ENCODE measurements around the gene SUGT1. TPM values are rescaled to one million over a fixed set of nuclear protein-coding genes. Genes with fewer than 3 reads are reported as not detected.

Gene SUGT1
- total RNA-seq, 1 donor from 2014 or later = 48.4 TPM

GRCh38 chr13:52725302-52725701 is 72.7 kb downstream of the SUGT1 start:
- no peaks in the 10 kb centered on the region for H3K9me3 Mint-ChIP-seq (ENCODE audit: unreplicated experiment)
- H3K27ac Mint-ChIP-seq (ENCODE audit: unreplicated experiment) = no peak overlapping the region
- H3K4me1 Mint-ChIP-seq (ENCODE audit: unreplicated experiment) = no peaks in the 10 kb centered on the region
- no peaks in the 10 kb centered on the region for H3K36me3 Mint-ChIP-seq (ENCODE audit: unreplicated experiment)
- TF ChIP-seq, protein P1, sequence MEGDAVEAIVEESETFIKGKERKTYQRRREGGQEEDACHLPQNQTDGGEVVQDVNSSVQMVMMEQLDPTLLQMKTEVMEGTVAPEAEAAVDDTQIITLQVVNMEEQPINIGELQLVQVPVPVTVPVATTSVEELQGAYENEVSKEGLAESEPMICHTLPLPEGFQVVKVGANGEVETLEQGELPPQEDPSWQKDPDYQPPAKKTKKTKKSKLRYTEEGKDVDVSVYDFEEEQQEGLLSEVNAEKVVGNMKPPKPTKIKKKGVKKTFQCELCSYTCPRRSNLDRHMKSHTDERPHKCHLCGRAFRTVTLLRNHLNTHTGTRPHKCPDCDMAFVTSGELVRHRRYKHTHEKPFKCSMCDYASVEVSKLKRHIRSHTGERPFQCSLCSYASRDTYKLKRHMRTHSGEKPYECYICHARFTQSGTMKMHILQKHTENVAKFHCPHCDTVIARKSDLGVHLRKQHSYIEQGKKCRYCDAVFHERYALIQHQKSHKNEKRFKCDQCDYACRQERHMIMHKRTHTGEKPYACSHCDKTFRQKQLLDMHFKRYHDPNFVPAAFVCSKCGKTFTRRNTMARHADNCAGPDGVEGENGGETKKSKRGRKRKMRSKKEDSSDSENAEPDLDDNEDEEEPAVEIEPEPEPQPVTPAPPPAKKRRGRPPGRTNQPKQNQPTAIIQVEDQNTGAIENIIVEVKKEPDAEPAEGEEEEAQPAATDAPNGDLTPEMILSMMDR (IDR thresholded peaks at IDR 0.05) = no peak
- H3K27me3 Mint-ChIP-seq (ENCODE audit: unreplicated experiment) = no peaks in the 10 kb centered on the region
- H3K4me3 Mint-ChIP-seq (ENCODE audit: unreplicated experiment) = no peak overlapping the region
- DNase-seq (ENCODE audit: extremely low spot score, unreplicated experiment) = no peak

GRCh38 chr13:52726258-52726657 is 73.6 kb downstream of the SUGT1 start:
- TF ChIP-seq, protein P1 (IDR thresholded peaks at IDR 0.05) = no peak

GRCh38 chr13:52734075-52734623 is 81.5 kb downstream of the SUGT1 start:
- H3K9me3 Mint-ChIP-seq (ENCODE audit: unreplicated experiment) = no peaks in the 10 kb centered on the region
- no peak overlapping the region for H3K27ac Mint-ChIP-seq (ENCODE audit: unreplicated experiment)
- H3K27me3 Mint-ChIP-seq (ENCODE audit: unreplicated experiment) = peaks cover 11% of the 10 kb centered on the region
- no peak overlapping the region for H3K4me3 Mint-ChIP-seq (ENCODE audit: unreplicated experiment)
- no peaks in the 10 kb centered on the region for H3K4me1 Mint-ChIP-seq (ENCODE audit: unreplicated experiment)
- no peaks in the 10 kb centered on the region for H3K36me3 Mint-ChIP-seq (ENCODE audit: unreplicated experiment)
- TF ChIP-seq, protein P1 (IDR thresholded peaks at IDR 0.05) = no peak
- no peak for DNase-seq (ENCODE audit: extremely low spot score, unreplicated experiment)

More at GRCh38 chr13:52726258-52726657, 73.6 kb downstream of the SUGT1 start:
- H3K4me3 Mint-ChIP-seq (ENCODE audit: unreplicated experiment) = no peak overlapping the region
- H3K9me3 Mint-ChIP-seq (ENCODE audit: unreplicated experiment) = no peaks in the 10 kb centered on the region
- no peaks in the 10 kb centered on the region for H3K4me1 Mint-ChIP-seq (ENCODE audit: unreplicated experiment)
- H3K27me3 Mint-ChIP-seq (ENCODE audit: unreplicated experiment) = no peaks in the 10 kb centered on the region
- no peak for DNase-seq (ENCODE audit: extremely low spot score, unreplicated experiment)
- no peaks in the 10 kb centered on the region for H3K36me3 Mint-ChIP-seq (ENCODE audit: unreplicated experiment)
- no peak overlapping the region for H3K27ac Mint-ChIP-seq (ENCODE audit: unreplicated experiment)

DNA sequence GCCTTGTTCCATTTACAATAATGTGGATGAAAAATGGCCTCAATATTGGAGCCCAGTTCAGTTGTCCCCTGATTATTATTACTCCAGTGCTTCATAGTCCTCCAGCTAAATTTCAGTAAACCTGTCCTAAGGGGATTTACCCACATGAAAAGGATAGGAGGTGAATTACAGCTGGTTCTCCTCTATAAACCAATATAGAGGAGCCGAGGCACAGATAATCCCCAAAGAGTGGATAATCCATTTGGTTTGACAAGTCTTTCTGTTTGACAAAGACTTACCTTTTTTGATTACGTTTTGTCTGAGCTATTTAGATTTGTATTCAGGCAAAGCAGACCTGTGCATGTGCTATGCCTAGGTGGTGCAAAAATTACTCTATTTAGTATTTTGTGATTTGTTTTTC is 84.3 kb downstream of the SUGT1 start:
- Mint-ChIP-seq H3K36me3 (ENCODE audit: unreplicated experiment) (no peaks in the 10 kb centered on the region), H3K27ac (ENCODE audit: unreplicated experiment) (no peak overlapping the region), H3K9me3 (ENCODE audit: unreplicated experiment) (no peaks in the 10 kb centered on the region), H3K4me1 (ENCODE audit: unreplicated experiment) (no peaks in the 10 kb centered on the region), H3K4me3 (ENCODE audit: unreplicated experiment) (no peak overlapping the region), H3K27me3 (ENCODE audit: unreplicated experiment) (peaks cover 11% of the 10 kb centered on the region)
- TF ChIP-seq, protein P1 (IDR thresholded peaks at IDR 0.05) = no peak
- DNase-seq (ENCODE audit: extremely low spot score, unreplicated experiment) = no peak

DNA sequence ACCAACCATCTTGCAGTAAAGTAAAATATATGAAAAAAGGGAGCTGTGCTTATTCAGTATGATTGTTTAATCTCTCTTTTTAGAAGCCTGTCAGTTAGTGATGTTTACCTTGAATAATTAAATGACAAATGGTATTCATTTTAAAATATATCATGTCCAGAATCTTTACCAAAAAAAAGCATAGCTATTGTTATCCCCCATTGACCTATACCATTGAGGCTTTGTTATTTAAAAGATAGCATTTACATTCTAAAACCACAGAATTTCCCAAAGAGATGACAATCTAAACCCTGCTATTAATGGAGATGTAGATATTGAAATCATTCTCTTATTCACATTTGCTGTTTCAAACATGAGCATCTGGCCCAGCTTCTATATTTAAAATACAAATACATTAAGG is 84.8 kb downstream of the SUGT1 start:
- TF ChIP-seq, protein P1 (IDR thresholded peaks at IDR 0.05) = no peak
- H3K36me3 Mint-ChIP-seq (ENCODE audit: unreplicated experiment) = no peaks in the 10 kb centered on the region
- no peak overlapping the region for H3K27ac Mint-ChIP-seq (ENCODE audit: unreplicated experiment)
- no peak for DNase-seq (ENCODE audit: extremely low spot score, unreplicated experiment)
- peaks cover 11% of the 10 kb centered on the region for H3K27me3 Mint-ChIP-seq (ENCODE audit: unreplicated experiment)
- no peaks in the 10 kb centered on the region for H3K9me3 Mint-ChIP-seq (ENCODE audit: unreplicated experiment)
- H3K4me3 Mint-ChIP-seq (ENCODE audit: unreplicated experiment) = no peak overlapping the region
- no peaks in the 10 kb centered on the region for H3K4me1 Mint-ChIP-seq (ENCODE audit: unreplicated experiment)

Data from osteocyte (in vitro differentiated cells).